GM21528 (cell line): ENCODE data around the gene STIM1.
A peak's percentile ranks its signal among the peaks of the same experiment; 100 is the strongest.

ENCODE experiments used
- ATAC-seq: cut with Tn5 transposase; IDR thresholded peaks from one replicate; pipeline ENCODE4 v1.9.1; 2021; ENCODE audit warnings: mild to moderate bottlenecking, moderate library complexity; ENCODE audit not compliant: unreplicated experiment, low FRiP score

STIM1 gene

GRCh38 chr11:3830088-3830487 is 25.4 kb upstream of the STIM1 start:
- no peak for ATAC-seq

DNA sequence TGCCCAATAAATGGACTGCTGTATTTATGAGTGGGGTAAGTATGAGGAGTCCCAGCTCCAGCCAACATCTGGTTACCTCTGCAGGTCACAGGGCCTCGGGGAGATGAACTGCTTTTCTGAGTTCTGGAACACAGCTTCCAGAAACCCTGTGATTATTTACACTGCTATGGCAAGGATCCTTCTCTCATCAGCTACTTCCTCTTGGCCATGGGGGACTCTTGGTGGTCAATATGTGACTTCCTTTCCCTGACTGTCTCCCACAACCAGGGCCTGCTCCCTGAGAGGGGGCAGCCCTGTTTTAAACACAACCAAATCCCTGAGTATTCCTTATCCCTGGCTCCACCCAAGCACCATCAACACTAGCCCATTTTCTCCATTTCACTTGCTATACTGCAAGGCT is 24.7 kb upstream of the STIM1 start:
- no peak for ATAC-seq

DNA sequence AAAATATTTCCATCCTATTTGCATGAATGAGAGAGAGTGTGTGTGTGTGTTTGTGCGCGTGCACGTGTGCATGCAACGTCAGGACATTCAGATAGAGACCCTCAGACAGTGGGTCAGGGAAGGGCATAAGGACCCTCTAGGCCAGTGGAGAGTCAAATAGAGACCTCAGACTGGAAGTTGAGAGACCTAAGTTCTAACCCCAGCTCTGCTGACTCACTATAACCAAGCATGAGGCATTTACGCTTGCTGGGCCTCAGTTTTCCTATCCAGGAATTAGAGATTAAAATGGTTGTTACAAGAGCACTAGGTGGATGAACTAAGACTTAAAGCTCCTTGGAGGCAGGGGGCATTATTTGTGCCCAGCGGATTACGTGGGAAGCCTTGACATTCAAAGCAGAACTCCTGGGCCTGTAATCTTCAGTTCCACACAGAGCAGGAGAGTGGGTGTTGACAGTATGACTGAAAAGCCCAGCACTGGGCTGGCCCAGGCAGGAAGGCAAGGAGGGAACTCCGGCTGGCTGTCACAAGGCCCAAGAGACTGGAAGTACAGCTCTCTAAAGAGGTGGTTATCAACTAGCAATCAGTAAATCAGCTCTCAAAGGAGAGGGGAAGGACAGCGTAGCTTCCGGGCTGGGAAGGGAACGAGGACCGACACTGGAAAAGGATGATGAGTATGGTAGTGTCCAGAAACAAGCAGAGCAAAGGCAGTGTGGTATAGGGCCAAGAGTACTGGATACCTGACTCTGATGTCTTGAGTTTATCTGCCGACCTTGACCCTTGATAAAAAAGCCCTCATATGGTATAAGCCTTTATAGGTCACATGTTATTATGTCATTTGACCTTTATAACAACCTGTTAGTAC is 23.9 kb upstream of the STIM1 start:
- no peak for ATAC-seq

- no peak for ATAC-seq
These were observed 22.6 kb upstream of the STIM1 start for GRCh38 chr11:3832816-3833215.

DNA sequence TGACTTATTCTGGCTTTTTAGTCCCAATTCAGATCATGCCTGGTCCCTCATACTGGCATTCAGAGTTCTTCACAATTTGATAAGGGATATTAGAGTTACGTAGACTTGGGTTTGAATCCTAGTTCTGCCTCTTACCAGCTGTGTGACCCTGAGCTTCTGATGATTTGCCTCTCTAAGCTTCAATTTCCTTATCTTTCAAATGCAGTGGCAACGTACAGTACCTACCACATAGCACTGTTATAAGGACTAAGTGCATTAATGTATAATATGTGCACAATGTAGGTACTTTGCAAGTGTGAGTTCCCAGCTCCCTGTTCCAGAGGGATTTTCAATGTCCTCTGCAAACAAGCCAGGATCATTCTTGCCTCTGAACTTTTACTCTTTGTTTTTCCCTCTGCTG is 22.0 kb upstream of the STIM1 start:
- no peak for ATAC-seq

DNA sequence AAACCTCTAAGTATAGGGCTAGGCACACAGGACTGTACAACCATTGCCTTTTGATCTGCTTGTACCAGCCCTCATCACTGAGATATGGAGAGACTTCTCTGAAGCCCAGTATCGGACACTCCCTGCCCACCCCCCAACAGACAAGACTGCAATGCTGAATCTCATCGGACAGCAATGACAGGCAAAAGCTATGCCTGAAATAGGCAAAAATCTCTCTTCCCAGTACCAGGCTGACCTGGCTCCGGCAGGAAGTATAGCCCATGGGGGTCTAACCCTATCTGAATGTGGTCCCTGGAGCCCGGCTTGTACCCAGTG is 21.2 kb upstream of the STIM1 start:
- ATAC-seq, result no peak

DNA sequence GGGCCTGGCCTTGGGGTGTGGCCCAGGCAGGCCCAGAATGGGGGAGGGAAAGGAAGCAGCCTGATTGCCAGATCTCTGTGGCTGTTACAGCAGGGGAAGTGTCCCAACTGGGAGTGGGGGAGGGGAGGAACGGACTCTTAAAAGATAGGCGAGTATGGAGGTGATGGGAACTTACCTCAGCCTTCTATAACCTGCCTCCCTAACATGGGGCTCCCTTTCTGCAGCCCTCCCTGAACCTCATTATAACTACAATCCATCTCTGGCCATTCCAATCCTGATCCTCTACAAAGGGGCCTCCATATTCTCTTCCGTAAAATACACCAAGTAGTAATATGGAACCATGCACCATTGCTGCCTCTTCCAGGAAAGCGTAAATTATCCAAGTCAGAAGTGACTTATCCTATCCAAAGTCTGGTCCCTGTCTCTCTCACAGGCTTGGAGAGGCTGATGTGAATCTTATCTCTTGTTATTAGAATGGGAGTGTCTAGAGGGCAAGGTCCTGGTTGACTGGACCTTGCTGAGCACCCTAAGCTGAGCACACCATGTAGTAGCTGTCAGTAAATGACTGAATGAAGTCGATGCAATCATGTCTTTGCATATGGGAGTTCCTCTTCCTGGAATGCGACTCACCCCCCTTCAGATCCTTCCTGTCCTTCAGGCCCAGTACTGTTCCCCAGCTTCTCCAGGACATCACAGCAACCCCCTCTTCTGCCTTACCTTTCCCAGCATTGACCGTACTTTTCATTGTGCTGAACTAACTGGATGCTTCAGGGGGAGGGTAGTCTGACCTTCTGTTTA is 20.6 kb upstream of the STIM1 start:
- ATAC-seq, result no peak

DNA sequence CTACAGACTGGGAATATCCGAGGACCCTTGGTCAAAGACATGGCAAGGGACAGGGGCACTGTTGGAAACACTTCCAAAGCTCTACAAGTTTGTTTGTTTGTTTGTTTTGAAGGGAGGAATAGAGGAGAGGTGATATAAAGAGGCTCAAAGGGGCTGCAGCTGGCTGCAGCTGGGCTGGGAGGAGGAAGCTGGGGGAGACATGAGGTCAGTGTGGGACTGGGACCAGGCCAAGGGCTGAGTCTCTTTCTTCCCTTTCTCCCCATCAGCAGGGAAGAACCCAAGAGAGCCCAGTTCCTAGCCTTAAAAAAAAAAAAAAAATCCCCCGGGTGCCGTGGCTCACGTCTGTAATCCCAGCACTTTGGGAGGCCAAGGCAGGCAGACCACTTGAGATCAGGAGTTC is 19.7 kb upstream of the STIM1 start:
- ATAC-seq, result no peak

DNA sequence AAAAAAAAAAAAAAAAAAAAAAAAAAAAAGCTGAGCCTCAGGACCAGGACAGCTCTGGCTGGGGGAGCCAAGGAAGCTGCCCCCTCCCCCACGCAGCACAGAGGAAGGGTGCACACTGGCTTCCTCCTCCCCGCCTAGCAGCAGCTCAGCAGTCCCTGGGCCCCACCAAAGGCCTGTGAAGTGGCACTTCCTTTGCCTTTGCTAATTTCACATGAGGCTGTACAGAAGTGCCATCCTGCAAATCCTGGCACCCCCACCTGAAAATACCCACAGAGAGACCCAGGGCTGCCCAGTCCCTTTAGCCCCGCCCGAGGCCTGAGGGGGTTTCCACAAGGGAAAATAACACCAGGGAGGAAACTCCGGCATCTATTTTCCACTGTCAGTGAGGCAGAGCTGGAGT is 18.6 kb upstream of the STIM1 start:
- no peak for ATAC-seq

DNA sequence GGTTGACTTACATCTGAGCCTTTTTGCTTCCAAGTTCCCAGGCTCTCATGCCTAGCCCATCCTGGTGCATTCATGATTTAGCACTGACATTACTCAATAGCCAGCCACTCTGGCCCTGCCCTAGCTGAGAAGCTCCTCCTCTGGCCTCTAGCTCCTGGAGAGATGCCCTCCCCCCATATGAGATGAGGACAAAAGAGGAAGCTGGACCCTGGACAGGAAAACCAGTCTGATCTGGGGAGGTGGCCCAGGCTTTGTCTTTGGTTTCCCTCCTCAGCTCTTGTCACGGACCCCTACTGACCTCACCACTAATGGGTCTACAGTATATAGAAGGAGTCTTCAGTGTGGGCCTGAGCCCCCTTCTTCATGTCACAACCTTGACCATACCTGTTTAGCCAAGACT is 17.7 kb upstream of the STIM1 start:
- no peak for ATAC-seq

- ATAC-seq, result no peak
These were observed 17.0 kb upstream of the STIM1 start for GRCh38 chr11:3838504-3838903.

- ATAC-seq, result peak; percentile 5
These were observed 15.2 kb upstream of the STIM1 start for GRCh38 chr11:3840004-3840869.

GRCh38 chr11:3840870-3841425 is 14.5 kb upstream of the STIM1 start, which contains the start of gene RHOG:
Gene RHOG (minus strand): TSS chr11:3840959. CDS start chr11:3828138, 12,821 bp downstream.
- peak; percentile 46 for ATAC-seq

DNA sequence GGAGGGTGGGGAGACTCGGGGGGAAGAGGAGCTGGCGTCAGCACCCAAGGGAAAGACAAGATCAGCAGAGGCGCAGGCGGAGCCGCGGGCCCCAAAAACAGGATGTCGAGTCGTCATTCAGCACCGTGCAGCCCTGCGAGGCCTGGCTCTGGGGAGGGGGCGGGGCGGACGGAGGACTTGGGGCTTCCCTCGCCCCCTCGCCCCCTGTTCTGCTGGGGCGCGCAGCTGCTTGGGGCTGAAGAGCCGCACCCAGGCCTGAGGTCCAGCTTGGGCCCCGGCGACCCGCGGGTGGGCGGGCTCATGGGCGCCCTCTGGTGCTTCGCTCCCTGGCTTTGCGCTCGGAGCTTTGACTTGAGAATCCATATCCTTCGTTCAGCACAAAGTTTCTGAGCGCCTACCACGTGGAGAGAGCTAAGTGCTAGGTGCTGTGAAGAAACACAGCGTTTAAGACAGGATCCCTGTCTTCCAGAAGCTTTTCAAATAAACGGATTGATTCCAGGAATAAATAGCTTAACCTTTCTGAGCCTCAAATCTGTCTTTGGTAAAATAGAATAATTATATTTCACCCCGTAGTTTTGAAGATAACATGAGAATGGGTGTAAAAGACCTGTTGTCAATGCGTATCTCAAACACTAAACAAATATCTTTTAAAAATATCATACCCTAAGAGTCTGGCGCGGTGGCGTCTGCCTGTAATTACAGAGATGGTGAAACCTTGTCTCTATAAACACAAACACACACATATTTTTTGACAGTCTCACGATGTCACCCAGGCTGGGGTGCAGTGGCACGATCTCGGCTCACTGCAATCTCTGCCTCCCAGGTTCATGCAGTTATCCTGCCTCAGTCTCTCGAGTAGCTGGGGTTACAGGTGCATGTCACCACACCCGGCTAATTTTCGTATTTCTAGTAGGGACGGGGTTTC is 13.8 kb upstream of the STIM1 start:
- ATAC-seq, result peak; percentile 52

GRCh38 chr11:3843326-3843725 is 12.1 kb upstream of the STIM1 start:
- no peak for ATAC-seq

GRCh38 chr11:3845246-3845645 is 10.2 kb upstream of the STIM1 start:
- ATAC-seq, result no peak

GRCh38 chr11:3845670-3846069 is 9.8 kb upstream of the STIM1 start:
- no peak for ATAC-seq

DNA sequence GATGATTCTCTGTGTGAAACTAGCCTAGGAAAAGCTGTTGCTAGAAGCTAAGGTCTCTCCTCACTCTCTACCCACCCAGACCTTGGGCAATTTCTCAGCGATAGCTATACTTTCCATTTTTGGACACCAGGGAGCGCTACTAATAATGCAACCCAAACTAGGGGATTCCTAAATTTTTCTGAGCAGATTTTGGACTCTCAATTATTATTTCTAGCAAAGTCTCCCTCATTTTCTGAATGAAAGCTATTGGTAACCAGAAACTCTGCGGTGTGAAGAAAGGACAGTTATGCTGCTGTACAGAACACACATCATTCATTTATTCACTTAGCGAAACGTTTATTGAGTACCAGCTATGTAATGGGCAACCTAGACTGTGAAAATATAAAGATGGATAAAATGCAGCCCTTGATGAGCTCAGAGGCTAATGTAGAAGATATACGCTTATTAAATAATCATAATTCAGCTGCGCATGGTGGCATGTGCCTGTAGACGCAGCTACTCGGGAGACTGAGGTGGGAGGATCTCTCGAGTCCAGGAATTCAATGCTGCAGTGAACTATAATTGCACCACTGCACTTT is 6.1 kb upstream of the STIM1 start:
- no peak for ATAC-seq

DNA sequence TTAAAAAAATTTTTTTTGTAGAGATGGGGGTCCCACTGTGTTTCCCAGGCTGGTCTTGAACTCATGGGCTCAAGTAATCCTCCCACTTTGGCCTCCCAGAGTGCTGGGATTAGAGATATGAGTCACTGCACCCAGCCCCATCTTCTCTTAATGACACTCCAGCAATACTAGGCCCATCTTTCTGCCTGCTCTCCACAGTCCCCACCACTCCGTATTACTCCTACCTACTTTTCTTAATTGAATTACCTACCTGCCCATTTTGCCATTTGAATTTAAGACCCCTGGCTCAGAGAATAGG is 2.0 kb upstream of the STIM1 start:
- no peak for ATAC-seq
